Kidney capillary endothelial cell (primary cell): ENCODE results near the gene MAP2K5.
"Not testable (repeated sequence)": the region's sequence is repeated elsewhere in the genome, so short reads cannot be mapped to it uniquely, and the experiment has no call there.

Experiments used
- DNase-seq: peaks from one replicate; pipeline ENCODE4 v3.0.0-alpha.2; 2018; ENCODE audit warnings: low spot score

The MAP2K5 gene

DNA sequence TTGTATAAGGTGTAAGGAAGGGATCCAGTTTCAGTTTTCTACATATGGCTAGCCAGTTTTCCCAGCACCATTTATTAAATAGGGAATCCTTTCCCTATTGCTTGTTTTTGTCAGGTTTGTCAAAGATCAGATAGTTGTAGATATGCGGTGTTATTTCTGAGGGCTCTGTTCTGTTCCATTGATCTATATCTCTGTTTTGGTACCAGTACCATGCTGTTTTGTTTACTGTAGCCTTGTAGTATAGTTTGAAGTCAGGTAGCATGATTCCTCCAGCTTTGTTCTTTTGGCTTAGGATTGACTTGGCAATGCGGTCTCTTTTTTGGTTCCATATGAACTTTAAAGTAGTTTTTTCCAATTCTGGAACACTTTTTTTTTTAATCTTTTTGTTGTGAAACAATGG is 130.3 kb downstream of the MAP2K5 start:
- not testable (repeated sequence) for DNase-seq

DNA sequence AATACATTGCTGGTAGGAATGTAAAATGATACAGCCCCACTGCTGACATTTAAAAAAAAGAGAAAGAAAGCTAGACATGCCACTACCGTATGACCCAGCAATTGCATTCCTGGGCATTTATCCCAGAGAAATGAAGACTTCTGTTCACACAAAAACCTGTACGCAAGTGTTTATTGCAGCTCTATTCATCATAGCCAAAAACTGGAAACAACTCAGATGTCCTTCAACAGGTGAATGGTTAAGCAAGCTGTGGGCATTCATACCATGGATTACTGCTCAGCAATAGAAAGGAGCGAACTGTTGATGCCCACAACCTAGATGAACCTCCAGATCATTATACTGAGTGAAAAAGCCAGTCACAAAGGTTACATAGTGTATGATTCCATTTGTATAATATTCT is 132.5 kb downstream of the MAP2K5 start:
- DNase-seq, result no peak

DNA sequence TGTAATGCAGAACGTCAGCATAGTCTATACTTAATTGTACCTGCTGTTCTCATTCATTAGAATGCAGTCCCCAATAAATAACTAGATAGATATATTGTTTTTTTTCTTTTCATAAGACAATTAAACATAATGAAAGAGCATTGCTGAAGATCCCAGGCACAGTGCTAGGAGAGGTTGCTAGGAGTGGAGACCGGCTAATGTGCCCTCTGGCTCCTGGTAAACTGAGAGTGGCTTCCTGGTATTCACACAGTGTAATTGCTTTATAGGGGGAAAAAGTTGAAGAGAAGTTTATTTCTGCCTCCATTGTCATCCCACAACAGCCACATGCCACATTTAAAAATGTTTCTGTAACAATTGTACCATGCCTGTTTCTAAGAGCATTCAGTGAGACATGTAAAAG is 135.6 kb downstream of the MAP2K5 start:
- DNase-seq, result no peak

DNA sequence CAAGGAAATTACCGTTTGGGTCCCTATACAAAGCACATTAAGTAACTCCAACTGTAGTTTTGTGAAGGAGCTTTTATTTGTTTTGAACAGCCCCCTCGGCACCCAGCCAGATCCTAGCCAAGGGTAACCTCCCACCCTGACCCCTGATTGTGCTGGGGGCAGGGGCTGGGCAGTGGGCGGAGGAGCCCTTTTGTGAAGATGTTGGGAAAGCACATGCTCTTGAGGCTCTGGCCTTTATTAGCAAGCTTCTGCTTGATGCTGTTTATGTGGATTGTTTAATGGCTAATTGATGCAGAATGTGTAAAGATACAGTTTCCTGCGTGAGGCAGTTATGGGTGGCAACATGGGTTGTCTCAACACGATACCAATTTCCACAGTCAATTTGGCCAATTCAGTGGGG is 136.5 kb downstream of the MAP2K5 start:
- no peak for DNase-seq

DNA sequence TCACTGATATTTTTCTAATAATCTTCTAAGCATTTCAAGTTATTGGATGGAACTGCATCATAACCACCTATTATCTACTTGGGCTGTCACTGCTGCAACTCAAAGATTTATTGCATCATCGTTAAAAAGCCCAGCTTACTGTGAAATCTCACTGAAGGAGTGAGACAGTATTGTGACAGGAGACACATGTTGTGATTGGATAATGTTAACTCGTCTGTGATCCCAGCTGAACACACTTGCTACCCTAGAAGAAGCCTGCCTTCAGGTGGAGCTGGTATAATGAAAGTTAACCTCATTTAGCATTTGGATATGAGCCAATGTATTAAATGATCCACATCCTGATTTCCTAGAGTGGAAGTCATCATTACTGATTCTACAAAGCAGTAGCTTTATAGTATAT is 138.1 kb downstream of the MAP2K5 start:
- no peak for DNase-seq

DNA sequence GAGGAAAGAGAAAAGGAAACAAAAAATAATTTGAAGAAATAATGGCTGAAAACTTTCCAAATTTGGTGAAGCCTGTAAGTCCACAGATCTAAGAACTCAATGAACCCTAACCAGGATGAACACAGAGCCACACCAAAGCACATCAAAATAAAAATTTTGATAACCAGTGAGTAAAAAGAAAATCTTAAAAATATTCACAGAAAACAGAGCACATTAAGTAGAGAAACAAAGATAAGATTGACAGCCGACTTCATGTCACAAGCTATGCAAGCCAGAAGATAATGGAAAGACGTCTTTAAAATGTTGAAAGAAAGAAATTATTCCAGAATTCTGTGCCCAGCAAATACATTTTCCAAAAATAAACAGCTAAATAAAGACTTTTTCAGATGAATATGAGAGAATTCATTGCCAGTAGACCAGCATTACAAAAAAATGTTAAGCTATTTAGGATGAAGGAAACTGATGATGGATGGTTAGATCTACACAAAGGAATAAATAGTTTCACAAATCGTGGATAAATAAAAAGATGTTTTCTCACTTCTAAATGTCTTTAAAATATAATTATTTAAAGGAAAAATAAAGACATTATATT is 142.6 kb downstream of the MAP2K5 start:
- peak; percentile 4 for DNase-seq

DNA sequence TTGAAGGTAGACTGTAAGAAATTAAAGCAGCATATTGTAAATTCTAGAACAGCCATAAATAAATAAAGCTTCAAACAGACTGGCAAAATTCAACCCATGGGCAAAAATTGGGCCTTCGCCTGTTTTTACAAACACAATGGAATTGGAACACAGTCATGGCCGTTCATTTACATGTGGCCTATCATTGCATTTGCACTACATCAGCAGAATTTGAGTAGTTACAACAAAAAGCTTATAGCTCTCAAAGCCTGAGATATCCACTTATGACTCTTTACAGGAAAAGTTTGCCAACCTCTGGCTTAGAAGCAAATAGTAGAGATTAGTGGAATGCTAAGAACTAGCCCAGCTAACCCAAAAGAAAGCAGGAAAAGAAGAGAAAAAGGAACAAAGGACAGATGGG is 143.2 kb downstream of the MAP2K5 start:
- DNase-seq, result no peak

DNA sequence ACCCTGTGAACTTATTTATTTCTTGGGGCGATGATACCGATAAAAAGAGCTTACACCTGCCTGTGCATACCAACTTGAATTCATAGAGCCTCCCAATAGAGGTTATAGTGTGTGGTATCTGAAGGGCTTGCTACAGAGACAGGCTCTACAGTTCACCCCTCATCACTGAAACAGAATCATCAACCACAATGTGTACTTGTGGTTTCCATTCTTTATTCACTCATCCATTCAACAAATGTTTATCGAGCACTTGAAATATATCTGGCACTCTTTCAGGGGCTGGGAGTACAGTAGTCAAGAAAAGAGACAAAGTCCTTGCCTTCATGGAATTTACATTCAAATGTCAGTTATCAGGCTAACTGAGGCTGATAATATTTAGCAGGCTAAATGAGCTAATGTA is 148.4 kb downstream of the MAP2K5 start:
- DNase-seq, result no peak

DNA sequence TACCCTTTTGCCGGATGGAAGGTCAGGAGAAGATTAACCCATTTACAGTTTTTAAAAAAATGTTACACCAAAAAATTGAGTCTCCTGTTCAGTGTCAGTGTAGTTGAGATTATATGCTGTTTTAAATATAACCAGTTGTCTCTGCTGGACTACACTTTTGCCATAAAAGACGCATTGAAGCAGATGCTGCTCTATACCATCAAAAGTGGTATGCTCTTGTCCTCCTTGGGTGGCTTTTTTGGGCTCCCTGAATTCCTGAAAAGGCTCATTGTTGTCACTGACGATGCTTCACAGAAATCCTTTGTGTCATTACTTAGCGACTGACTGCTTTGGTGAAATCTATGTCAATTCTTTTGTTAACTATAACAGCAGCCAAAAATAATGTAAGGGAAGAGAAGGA is 148.9 kb downstream of the MAP2K5 start:
- DNase-seq, result no peak

DNA sequence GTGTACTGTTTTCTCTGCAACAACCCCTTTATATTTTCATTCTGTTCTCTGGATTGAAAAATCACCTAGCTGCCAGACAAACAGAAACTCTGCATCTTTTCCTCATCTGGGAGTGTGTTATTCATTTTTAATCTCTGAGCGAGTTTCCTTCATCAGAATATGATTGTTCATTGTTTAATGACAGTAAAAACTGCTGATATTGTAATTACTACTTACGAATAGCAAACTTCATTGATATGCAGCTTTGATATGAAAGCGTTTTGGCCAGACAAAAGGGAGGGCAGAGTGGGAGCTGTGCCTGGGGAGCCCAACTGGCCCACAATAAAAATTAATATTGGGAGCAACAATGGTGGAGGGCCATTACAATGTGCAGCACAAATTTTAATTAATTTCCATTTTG is 150.1 kb downstream of the MAP2K5 start:
- DNase-seq, result no peak

DNA sequence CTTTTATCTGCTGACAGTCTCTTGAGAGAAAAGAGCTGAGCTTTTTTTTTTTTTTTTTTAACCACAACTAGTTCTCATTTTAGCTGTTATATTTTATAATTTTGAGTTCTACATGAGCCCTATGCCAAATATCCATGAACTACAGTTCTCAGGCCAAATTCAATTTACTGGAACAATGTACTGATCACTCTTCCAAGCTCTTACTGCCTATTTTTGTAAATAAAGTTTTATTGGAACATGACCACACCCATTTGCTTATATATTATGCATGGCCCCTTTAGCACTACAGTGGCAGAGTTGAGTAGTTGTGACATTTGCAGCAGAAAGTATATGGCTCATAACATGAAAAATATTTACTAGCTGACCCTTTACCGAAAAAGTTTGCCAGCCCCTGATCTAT is 153.6 kb downstream of the MAP2K5 start:
- no peak for DNase-seq

DNA sequence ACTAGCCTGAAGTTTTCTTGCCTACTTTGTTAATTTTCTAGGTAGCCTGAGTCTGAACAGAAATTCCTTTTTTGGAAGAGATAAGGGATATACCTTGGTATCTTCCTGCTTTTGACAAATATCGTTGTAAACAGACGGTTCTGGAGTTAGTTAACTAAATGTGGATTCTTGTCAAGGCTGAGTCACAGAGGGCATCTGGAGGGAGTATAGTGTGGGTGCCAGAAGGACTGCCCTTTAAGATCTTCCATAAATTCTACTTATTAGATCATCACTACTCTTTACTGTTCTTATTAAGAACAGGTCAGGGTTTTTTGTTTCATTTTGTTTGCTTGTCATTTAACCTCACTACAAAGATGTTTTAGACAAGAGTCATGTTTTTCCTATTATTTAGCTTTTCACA is 157.5 kb downstream of the MAP2K5 start:
- no peak for DNase-seq

DNA sequence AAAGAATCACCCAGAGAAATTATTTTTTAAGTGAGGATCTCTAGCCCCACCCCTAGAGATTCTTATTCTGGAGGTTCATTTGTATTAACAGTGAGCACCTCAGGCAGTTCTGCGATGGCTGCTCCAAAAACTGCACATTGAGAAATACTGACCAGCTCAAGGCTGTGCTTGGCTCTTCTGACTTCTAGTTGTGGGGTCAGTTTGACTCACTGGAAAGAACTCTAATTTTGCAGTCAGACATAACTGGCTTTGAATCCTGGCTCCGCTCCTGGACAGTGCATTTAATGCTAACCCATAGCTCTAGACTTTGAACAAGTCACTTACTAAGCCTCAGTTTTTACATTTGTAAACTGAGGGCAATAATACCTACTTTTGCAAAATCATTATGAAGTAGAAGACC is 159.2 kb downstream of the MAP2K5 start:
- DNase-seq, result no peak

DNA sequence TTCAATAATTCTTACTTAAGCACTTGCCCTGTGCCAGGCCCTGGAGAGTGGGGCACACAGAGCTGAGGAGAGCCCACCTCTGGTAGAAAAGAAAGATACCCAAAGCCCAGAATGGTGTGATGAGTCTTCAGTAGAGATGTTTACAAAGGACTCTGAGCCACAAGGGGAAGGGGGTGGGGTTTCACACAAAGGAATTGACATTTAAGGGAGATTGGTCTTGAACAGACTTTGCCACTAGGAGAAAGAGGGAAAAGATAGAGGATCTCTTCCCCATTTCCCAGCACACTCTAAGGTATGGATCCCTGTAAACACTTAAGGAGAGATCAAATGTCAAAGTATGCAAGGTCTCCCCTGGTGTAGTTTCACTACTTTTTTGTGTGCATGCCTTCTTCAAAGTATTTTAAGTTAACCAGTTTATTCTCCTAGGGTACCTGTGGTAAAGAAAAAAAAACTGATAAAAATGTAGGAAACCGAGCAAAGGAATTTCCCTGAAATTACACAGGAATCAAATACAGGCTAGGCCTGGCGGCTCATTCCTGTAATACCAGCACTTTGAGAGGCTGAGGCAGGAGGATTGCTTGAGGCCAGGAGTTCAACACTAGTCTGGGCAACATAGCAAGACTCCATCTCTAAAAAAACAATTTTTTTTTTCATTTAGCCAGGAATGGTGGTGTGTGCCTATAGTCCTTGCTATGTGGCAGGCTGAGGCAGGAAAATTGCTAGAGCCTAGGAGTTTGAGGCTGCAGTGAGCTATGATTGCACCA is 165.2 kb downstream of the MAP2K5 start:
- no peak for DNase-seq

DNA sequence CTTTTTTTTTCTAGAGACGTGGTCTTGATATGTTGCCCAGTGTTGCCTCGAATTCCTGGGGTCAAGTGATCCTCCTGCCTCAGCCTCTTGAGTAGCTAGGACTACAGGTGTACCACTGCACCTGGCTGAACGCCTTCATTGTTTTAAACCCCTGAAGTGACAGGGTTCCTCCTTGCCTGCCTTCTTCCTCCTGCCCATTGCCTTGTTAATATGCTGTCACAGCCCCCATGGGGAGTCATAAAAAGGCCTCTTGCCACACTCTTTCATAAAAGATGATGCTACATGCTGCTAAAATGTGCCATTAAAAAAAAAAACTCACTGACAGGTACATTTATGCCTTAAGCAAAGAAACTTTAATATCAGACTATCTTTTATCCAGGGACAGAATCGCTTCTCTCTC is 166.0 kb downstream of the MAP2K5 start:
- DNase-seq, result no peak

DNA sequence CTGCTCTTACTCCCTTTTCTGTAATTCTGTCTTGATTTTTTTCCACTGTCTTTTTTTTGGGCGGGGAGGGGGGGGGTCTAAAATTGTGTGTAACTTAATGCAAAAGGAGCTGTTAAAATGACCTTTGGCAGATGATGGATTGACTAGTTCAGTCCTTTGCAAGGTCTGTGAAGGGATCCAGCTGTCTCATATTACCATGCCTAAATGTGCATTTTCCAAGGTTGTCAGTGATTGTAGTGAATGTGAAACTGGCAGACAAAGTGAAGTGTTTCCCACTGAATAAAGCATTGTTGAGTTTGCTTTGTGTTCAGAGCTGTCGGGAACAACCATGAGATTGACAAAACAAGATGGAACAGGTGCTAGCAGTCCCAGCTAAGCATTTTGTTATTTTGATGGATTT is 172.7 kb downstream of the MAP2K5 start:
- DNase-seq, result no peak

DNA sequence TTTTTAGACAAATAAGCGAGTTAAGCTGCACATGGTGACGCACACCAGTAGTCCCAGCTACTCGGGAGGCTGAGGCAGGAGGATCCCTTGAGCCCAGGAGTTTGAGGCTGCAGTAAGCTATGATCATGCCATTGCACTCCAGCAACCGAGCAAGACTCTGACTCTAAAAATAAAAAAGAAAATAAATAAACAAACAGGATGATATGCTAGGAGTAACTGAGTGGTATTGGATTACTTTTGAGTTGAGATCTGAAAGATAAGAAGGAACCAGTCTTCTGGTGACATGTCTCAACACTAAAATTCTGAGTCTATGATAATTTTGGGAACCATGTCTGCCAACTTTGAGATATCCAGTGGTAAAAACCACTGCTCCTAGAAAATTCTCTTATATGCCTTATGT is 173.7 kb downstream of the MAP2K5 start:
- no peak for DNase-seq

DNA sequence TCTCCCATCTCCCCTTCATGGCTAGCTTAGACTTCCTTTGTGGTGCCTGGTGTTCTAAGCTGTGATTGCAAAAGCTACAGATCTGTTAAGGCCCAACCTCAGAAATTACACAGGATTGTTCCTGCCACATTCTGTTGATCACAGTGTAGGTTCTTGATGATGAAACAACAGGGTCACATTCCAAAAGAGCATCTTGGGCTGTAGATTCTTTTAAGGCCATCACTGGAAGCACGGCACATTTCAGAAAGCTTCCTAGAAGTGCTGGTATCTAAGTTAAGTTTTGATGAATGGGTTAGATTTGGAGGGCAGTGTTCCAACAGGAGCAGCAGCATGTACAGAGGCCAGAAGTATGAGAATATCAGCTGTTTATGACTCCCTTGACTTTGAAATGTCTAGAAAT is 175.3 kb downstream of the MAP2K5 start:
- DNase-seq, result no peak

DNA sequence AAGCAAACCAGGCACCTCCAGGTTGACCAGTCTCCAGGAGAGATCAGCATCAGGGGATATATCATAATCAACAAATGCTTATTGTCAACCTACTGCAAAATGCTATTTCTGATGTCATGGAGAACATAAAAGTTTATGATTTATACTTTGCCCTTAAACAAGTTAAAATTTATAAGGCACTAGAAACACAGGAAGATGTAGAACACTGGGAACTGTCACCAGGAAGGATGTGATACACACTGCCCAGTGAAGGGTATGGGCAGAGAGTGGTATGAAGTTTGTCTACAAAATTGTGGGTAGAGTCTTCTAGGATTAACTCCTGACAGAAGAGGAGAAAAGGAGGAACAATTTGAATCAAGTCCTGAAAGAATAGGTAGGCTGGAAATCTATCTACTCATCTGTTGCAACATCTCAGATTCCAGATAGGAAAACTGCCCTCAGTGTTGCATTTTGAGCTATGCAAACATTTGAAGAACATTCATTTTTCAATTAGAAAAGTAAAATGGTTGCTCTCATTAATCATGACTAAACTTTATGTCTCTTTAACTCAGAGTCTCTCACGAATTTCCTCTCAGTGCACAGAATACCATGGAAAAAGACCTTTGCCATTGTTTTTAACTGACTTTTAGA is 176.9 kb downstream of the MAP2K5 start:
- peak; percentile 10 for DNase-seq

DNA sequence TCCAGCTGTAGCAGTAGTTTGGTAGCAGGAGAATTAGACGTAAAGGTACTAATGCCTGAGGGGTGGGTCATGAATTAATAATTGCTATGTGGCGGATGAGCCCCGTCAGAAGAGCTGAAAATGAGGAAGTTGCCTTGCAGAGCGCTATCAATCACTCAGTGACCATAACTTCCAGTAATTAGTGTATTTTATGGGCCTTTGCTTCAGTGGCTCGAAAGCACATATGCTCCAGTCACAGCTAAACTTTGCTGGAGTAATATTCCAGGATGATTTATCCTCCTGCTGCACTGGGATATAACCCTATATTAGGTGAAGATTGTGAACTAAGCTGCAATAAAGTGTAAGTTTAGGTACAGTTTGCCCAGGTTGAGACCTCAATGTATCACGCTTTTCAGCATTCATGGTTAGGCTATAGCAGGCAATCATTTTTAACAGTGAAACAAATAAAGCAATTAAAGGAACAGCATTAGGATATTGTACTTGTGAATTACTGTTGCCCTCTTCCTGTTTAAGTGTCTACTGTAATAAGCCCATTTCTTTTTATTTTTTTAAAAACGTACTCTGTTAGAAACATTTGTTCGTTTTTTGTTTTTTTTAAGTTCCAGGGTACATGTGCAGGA is 178.2 kb downstream of the MAP2K5 start:
- DNase-seq, result no peak

DNA sequence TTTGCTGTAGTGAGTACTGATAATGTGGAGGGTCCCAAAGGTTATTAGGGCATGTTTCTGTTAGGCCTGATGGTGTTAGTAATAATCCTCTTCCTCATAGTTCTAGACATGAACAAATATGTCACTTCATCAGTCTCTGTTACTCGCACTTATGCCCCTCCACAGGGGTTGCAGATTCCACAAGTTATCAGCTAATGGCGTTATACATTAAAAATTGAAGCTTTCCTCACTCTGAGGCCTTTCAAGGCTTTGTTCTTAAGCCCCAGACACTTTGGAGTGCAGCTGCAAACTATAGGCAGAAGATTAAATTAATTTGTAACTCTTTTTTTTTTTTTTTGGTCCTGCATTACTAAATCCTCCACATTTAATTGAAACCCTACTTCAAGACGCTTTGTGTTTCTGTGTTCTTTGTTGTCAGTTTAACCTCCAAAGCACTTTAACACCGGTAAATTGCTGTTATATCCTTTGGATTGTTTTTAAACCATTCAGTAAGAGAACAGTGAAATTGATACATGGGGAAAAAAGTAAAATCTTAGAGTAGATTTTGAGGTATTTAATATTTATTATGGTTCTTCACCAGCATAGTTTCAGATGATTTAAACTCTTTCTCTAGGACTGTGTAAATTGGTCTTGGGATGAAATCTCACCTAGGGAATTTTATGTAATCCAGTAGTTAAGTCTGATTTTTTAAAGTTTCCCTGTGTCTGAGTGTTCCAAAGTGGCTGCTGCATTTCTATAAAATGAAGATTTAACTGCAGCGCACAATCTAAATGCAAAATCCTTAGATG is 179.7 kb downstream of the MAP2K5 start:
- DNase-seq, result no peak

DNA sequence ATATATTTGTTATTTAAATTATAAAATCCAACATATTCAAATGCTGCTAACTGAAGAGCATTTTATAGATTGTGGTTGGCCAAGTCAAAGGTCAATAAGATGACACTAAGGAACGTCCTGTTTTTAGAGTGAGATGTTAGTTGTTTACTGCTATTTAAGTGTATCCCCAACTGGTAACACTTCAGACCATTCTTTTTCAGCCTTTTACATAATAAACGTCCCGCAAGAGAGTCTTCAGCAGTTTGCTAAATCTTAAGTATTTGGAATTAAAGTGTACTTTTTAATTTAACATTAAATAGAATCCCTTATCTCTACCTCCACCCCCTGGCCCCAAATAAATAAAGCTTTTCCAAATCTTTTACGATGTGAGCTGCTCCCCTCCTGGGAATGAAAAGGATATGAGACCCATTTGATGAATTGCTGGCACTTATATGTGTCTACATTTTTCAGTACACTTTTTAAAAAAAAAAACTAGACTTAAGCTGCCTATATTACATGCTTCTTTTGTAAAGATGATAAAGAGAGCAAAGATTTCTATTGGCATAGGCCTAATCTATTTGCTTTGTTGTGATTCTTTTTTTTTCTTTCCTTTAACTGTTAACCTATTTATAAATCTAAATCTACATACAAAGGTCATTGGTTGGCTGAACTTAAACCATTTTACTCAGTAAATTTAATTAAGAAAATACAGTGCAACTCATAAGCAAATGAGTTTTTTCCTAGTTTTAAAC is 181.0 kb downstream of the MAP2K5 start:
- no peak for DNase-seq
